ENCODE data around the gene TOP1. TPM values are rescaled to one million over a fixed set of nuclear protein-coding genes. Genes with fewer than 3 reads are reported as not detected.
"Not testable (repeated sequence)": the region's sequence is repeated elsewhere in the genome, so short reads cannot be mapped to it uniquely, and the experiment has no call there.

The TOP1 gene
- total RNA-seq, 2 donors from 2014 or later = 78.8 to 82.5 TPM

- 80 to 81% methylated on average over 7 to 10 of the region's 12 CpGs for WGBS, 2 experiments (ENCODE audit: insufficient coverage in 1 of 2, insufficient read length in 1 of 2)
- H3K27ac ChIP-seq (ENCODE audit: low read depth, low read length) = no peak overlapping the region
- Mint-ChIP-seq H3K27ac (no peak overlapping the region), H3K36me3 (ENCODE audit: low read depth) (no peaks in the 10 kb centered on the region), H3K27me3 (ENCODE audit: insufficient read depth) (peaks cover 5% of the 10 kb centered on the region), H3K9me3 (peaks cover 8% of the 10 kb centered on the region), H3K4me3 (no peak overlapping the region), H3K4me1 (peaks cover 2% of the 10 kb centered on the region)
- no peak for TF ChIP-seq CTCF (conservative IDR thresholded peaks at IDR 0.05)
- no peak overlapping the region for H3K4me3 ChIP-seq (ENCODE audit: low read length)
- no peak overlapping the region for H3K9ac ChIP-seq (ENCODE audit: extremely low read depth, low read length, poor library complexity, severe bottlenecking)
- H3K27me3 ChIP-seq (ENCODE audit: control insufficient read depth, insufficient read depth, low read length, poor library complexity, severe bottlenecking) = no peaks in the 10 kb centered on the region
- H3K4me1 ChIP-seq (ENCODE audit: control insufficient read depth, insufficient read depth, low read length) = no peaks in the 10 kb centered on the region
- H3K9me3 ChIP-seq (ENCODE audit: control insufficient read depth, low read length) = peaks cover 13% of the 10 kb centered on the region
- peak; percentile 59 for DNase-seq
- H3K36me3 ChIP-seq (ENCODE audit: control insufficient read depth, insufficient read depth, low read length) = no peaks in the 10 kb centered on the region
These were observed 25.3 kb upstream of the TOP1 start for GRCh38 chr20:41003143-41003935.

- not testable (repeated sequence) for H3K27me3 ChIP-seq (ENCODE audit: control insufficient read depth, insufficient read depth, low read length, poor library complexity, severe bottlenecking); H3K9me3 Mint-ChIP-seq; H3K27me3 Mint-ChIP-seq (ENCODE audit: insufficient read depth); DNase-seq; H3K4me3 ChIP-seq (ENCODE audit: low read length); H3K4me1 Mint-ChIP-seq; H3K27ac ChIP-seq (ENCODE audit: low read depth, low read length); H3K4me3 Mint-ChIP-seq; H3K4me1 ChIP-seq (ENCODE audit: control insufficient read depth, insufficient read depth, low read length); H3K9ac ChIP-seq (ENCODE audit: extremely low read depth, low read length, poor library complexity, severe bottlenecking); H3K27ac Mint-ChIP-seq; H3K36me3 ChIP-seq (ENCODE audit: control insufficient read depth, insufficient read depth, low read length); H3K36me3 Mint-ChIP-seq (ENCODE audit: low read depth)
- H3K9me3 ChIP-seq (ENCODE audit: control insufficient read depth, low read length) = peaks cover 13% of the 10 kb centered on the region
- WGBS, 2 experiments (ENCODE audit: insufficient coverage in 1 of 2, insufficient read length in 1 of 2) = 86 to 92% methylated on average over 6 of the region's 6 CpGs
These were observed 24.7 kb upstream of the TOP1 start for GRCh38 chr20:41003936-41004294.

DNA sequence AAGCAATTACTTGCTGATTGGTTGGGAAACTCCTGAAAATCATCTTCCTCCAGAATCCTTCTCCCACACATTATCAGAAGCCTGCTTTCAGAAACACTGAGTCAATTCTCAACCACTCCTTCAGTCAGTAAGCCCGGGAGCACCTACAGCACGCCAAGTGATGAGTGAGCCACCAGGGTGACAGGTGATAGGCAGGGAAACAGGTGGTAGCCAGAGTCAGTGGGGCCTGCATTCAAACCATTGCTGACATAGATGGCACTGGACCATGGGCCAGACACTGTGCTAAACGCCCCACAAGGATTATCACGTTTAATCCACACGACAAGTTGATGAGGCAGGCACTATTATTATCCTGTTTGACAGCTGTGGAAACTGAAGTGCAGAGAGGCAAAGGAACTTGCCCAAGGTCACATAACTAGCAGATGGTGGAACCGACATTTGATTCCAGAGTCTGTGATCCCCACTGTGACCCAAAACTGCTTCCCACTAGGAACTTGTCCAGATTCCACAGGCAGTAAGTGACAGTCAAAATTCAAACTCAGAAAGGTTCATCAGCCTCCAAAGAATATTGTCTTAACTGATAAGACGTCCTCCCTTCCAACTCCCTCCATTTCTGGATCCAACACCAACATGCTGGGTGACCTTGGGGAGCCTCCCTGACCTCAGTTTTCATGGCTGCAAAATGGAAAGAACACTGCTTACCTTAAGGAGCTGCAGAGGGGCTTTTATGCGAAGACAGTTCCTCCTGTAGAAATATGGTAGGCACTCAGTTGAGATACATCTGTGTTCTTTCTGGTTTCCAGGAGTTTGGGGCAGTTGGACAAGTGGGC, 23.9 kb upstream of the TOP1 start:
- TF ChIP-seq CTCF (conservative IDR thresholded peaks at IDR 0.05) = no peak
- peaks cover 13% of the 10 kb centered on the region for H3K9me3 ChIP-seq (ENCODE audit: control insufficient read depth, low read length)
- H3K4me1 ChIP-seq (ENCODE audit: control insufficient read depth, insufficient read depth, low read length) = no peaks in the 10 kb centered on the region
- Mint-ChIP-seq H3K36me3 (ENCODE audit: low read depth) (no peaks in the 10 kb centered on the region), H3K27ac (no peak overlapping the region), H3K4me1 (peaks cover 2% of the 10 kb centered on the region), H3K9me3 (peaks cover 8% of the 10 kb centered on the region), H3K4me3 (no peak overlapping the region), H3K27me3 (ENCODE audit: insufficient read depth) (peaks cover 5% of the 10 kb centered on the region)
- no peaks in the 10 kb centered on the region for H3K27me3 ChIP-seq (ENCODE audit: control insufficient read depth, insufficient read depth, low read length, poor library complexity, severe bottlenecking)
- no peak overlapping the region for H3K9ac ChIP-seq (ENCODE audit: extremely low read depth, low read length, poor library complexity, severe bottlenecking)
- H3K4me3 ChIP-seq (ENCODE audit: low read length) = no peak overlapping the region
- H3K36me3 ChIP-seq (ENCODE audit: control insufficient read depth, insufficient read depth, low read length) = no peaks in the 10 kb centered on the region
- no peak overlapping the region for H3K27ac ChIP-seq (ENCODE audit: low read depth, low read length)
- no peak for DNase-seq
- 93% methylated on average over 7 to 8 of the region's 8 CpGs for WGBS, 2 experiments (ENCODE audit: insufficient coverage in 1 of 2, insufficient read length in 1 of 2)
